ENCODE measurements around the gene HEPACAM2.

The HEPACAM2 gene

DNA sequence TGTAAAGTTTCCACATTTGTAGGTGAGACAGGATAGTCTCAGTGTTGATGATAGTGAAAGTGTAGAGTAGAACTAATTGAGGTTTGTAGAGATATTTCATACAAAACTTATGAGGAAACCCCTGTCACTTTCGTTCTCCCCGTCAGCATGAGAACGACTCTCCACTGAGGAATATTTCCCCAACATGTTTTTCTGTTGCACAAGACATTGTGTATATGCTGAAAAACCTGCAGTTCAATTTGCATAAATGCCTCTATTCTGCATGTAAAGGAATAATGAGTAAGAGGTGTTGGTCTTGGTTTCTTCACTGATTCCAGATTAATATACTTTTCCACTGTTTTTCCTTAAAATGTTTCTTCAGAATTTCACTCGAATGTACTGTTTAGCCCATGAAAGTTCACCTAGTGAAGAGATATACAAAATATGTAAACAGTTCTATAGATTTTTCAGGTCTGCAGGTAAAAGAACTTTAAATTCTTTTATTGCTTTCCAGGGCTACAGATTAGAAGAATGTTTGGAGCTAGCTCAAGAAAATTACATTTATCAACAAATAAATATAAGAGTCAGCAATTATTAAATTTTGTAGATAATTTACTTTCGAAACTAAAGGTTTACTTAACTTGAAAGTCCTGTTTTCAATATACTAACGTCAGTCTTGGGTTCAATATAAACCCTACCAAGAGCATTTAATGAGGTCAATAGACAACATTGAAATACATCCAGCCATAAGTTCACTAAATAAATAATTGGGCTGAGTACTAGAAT lies 37.2 kb downstream of the HEPACAM2 start:
- no peak for TF ChIP-seq CTCF (IDR thresholded peaks at IDR 0.05; ENCODE audit: insufficient read depth, low read depth, low read length, missing control alignments)
- DNase-seq (ENCODE audit: low read depth) = no peak
- no peak overlapping the region for H3K4me3 ChIP-seq (ENCODE audit: low read length)

DNA sequence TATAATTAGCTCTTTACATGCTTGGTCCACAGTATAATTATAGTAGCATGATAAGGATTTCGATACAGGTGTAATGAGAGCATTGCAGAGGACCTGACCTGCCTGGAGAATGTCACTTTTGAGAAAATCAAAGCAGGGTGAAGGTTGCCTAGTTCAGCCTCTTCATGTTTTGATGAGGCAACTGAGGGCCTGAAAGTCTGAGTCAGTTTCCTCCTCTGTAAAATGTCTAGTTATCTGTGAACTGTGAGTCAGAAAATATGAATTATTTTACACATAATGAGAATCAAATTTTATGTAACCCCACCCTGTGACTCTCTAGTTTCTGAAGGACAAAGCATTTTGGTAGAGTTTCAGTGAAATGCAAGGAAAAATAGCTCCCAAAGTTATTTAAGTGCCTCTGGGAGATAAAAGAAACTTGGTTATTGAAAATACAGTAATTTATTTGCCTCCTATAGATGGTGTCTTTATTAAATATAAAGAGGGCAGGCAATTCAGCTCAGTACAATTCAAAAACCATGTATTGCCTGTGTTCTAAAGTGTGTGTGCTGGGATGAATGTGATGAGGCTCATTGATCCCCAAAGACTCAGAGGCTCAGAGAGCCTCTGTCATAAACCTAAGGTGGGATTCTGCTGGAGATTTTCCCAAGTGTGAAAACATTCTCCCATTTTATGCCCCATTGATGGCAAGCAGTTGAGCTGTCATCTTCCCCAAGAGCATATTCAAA lies 40.8 kb downstream of the HEPACAM2 start:
- TF ChIP-seq CTCF (IDR thresholded peaks at IDR 0.05; ENCODE audit: insufficient read depth, low read depth, low read length, missing control alignments) = no peak
- H3K4me3 ChIP-seq (ENCODE audit: low read length) = no peak overlapping the region
- DNase-seq (ENCODE audit: low read depth) = peak; percentile 75

DNA sequence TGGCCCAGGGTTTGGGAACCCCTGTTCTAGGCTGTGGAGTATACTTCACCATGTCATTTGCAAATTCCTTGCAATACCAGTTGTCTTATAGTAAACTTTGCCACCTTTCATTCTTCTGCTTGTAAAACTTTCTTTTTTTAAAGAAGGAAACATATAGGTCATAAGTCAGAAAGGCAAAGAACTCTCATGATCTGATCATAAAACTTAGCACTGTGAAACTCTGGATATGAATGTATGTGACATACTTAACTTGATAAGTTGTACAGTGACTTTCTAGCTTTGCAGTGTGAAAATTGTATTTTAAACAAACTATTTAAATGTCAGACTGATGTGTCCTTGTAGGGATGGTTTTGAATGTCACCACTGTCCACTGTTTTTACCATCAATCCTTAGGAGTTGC lies 47.1 kb downstream of the HEPACAM2 start:
- TF ChIP-seq CTCF (IDR thresholded peaks at IDR 0.05; ENCODE audit: insufficient read depth, low read depth, low read length, missing control alignments) = no peak
- DNase-seq (ENCODE audit: low read depth) = no peak
- H3K4me3 ChIP-seq (ENCODE audit: low read length) = no peak overlapping the region

DNA sequence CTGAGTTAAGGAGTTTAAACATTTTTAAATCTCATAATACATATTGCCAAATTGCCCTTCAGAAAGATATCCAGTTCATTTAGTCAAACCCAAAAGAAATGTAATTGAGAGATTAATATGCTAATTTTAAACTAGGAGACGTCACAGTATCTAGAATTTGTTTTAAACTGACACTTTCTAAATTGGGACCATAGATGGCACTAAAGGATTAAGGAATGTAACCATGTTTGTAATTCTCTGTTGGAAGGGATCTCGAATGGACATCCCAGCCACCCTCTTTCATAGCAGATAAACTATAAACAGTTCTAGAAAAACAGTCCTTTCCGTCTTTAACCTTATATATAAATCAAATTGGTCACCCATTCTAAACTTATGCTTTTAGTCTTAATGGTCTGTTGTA lies 48.1 kb downstream of the HEPACAM2 start:
- peak; percentile 33 for TF ChIP-seq CTCF (IDR thresholded peaks at IDR 0.05; ENCODE audit: insufficient read depth, low read depth, low read length, missing control alignments)
- peak; percentile 41 for DNase-seq (ENCODE audit: low read depth)
- no peak overlapping the region for H3K4me3 ChIP-seq (ENCODE audit: low read length)

DNA sequence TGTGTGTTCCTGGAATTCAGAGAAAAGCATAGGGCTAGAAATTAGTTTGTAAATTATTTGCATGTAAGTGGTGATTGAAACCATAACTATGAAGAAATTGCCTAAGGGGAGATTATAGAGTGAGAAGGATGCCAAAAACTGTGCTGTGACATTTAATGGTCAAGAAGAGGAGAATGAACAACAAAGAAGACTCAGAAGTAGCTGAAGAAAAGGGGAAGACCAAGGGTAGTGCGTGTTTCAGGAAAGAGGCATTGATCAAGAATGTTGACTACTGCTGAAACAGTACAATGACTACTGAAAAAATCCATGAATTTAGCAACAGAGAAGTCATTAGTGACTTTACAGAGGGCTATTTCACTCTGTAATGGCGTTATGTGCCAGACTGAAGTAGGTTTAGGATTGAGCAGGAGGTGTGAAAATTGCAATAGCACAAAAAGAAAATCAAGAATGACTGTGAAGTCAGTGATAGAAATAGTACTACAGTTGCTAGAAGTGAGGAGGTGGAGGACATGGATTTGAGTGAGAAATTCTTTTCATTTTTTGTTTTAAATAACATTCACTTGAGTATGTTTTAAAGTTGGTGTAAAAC lies 49.2 kb downstream of the HEPACAM2 start:
- H3K4me3 ChIP-seq (ENCODE audit: low read length) = no peak overlapping the region
- no peak for TF ChIP-seq CTCF (IDR thresholded peaks at IDR 0.05; ENCODE audit: insufficient read depth, low read depth, low read length, missing control alignments)
- no peak for DNase-seq (ENCODE audit: low read depth)

- H3K4me3 ChIP-seq (ENCODE audit: low read length) = no peak overlapping the region
- no peak for DNase-seq (ENCODE audit: low read depth)
- no peak for TF ChIP-seq CTCF (IDR thresholded peaks at IDR 0.05; ENCODE audit: insufficient read depth, low read depth, low read length, missing control alignments)
These were observed 51.0 kb downstream of the HEPACAM2 start for GRCh38 chr7:93175219-93175618.

Data from epithelial cell of esophagus (primary cell).